Measurements from ENCODE around the gene MRFAP1. TPM values are rescaled to one million over a fixed set of nuclear protein-coding genes. Genes with fewer than 3 reads are reported as not detected.

MRFAP1 gene
- 100 to 1,000 TPM; 138 to 169 (median 138) TPM for total RNA-seq
- total RNA-seq (2013), result 44.8 TPM
- 79.2 to 307 (median 161) reads per million in 29 experiments for total RNA-seq

- Mint-ChIP-seq H3K27ac (peak within 1 kb of the TSS; percentile 98 to 99), H3K36me3 (peaks cover 33% of the 10 kb centered on the region), H3K27me3 (no peaks in the 10 kb centered on the region), H3K9me3 (no peaks in the 10 kb centered on the region), H3K4me3 (peak within 1 kb of the TSS; percentile 99 to 100 (median 99)), H3K4me1 (peaks cover 37 to 50% (median 37%) of the 10 kb centered on the region in 3 donors)
- DNase-seq, result peak; percentile 89 to 98 (median 94)
- Histone ChIP-seq H3K4me3 (ENCODE audit: control insufficient read depth in 1 of 2, extremely low read depth in 1 of 2, low read length in 1 of 2) (peak within 1 kb of the TSS; percentile 70 to 96), H3K36me3 (ENCODE audit: control insufficient read depth in 2 of 2, extremely low read depth in 1 of 2, insufficient read depth in 1 of 2, low read length in 1 of 2) (peaks cover 0 to 22% of the 10 kb centered on the region in 2 donors), H3K27ac (ENCODE audit: low read length) (peak within 1 kb of the TSS; percentile 99), H3K4me1 (ENCODE audit: control insufficient read depth in 1 of 2, extremely low read depth in 1 of 2, insufficient read depth in 2 of 2, low read length in 2 of 2) (peaks cover 12 to 29% of the 10 kb centered on the region in 2 experiments), H3K27me3 (replicated peaks in 1 of 2; ENCODE audit: control insufficient read depth in 2 of 2, extremely low read depth in 1 of 2, insufficient read depth in 2 of 2, low read length in 1 of 2) (no peaks in the 10 kb centered on the region), H3K9me3 (no peaks in the 10 kb centered on the region)
- WGBS (ENCODE audit: insufficient coverage), result under 1% methylated on average over 83 of the region's 90 CpGs
- ChIA-PET CTCF (interaction anchor here in 1 of 2 donors (0.7 to 1.3 kb wide), 3 partner anchors 24 to 69 kb away, joined by 7 to 11 read pairs (median 7); partner anchors contain the start of gene MRFAP1L1), POLR2A (interaction anchor here in 1 of 2 donors (0.6 to 2.0 kb wide), 5 partner anchors 24 to 429 kb away, joined by 3 to 10 read pairs (median 4); a partner anchor contains a TSS)
- peak; percentile 83 to 88 (median 86) for ATAC-seq (replicated peaks in 1 of 4)
Measured at GRCh38 chr4:6640292-6641163, at the start of gene MRFAP1. MRFAP1 (plus strand) TSS chr4:6640685; CDS start chr4:6640863, 178 bp downstream.

GRCh38 chr4:6591313-6591712, 49.2 kb upstream of the MRFAP1 start:
- H3K4me1 Mint-ChIP-seq, result peaks cover 0 to 5% (median 0%) of the 10 kb centered on the region in 3 donors
- WGBS (ENCODE audit: insufficient coverage), result 76% methylated on average over 5 of the region's 9 CpGs
- H3K4me3 Mint-ChIP-seq, result no peak overlapping the region
- Histone ChIP-seq H3K27ac (ENCODE audit: low read length) (no peak overlapping the region), H3K9me3 (no peaks in the 10 kb centered on the region), H3K4me3 (ENCODE audit: control insufficient read depth in 1 of 2, extremely low read depth in 1 of 2, low read length in 1 of 2) (no peak overlapping the region), H3K36me3 (ENCODE audit: control insufficient read depth in 2 of 2, extremely low read depth in 1 of 2, insufficient read depth in 1 of 2, low read length in 1 of 2) (peaks cover 6 to 70% of the 10 kb centered on the region in 2 donors), H3K4me1 (ENCODE audit: control insufficient read depth in 1 of 2, extremely low read depth in 1 of 2, insufficient read depth in 2 of 2, low read length in 2 of 2) (no peaks in the 10 kb centered on the region), H3K27me3 (replicated peaks in 1 of 2; ENCODE audit: control insufficient read depth in 2 of 2, extremely low read depth in 1 of 2, insufficient read depth in 2 of 2, low read length in 1 of 2) (no peaks in the 10 kb centered on the region)
- no peak overlapping the region for H3K27ac Mint-ChIP-seq
- ChIA-PET CTCF (no interaction called here), POLR2A (interaction anchor here in 1 of 2 donors (0.5 kb wide), 1 partner anchor 128 kb away, joined by 12 read pairs; no protein-coding TSS in a partner anchor)
- H3K27me3 Mint-ChIP-seq, result no peaks in the 10 kb centered on the region
- ATAC-seq (replicated peaks in 1 of 4), result no peak
- peaks cover 38% of the 10 kb centered on the region for H3K36me3 Mint-ChIP-seq
- DNase-seq, result no peak
- H3K9me3 Mint-ChIP-seq, result no peaks in the 10 kb centered on the region

GRCh38 chr4:6591781-6592180, 48.7 kb upstream of the MRFAP1 start:
- 88% methylated on average over 6 of the region's 9 CpGs for WGBS (ENCODE audit: insufficient coverage)
- no peak for ATAC-seq (replicated peaks in 1 of 4)
- DNase-seq, result no peak
- Mint-ChIP-seq H3K27ac (no peak overlapping the region), H3K36me3 (peaks cover 36% of the 10 kb centered on the region), H3K9me3 (no peaks in the 10 kb centered on the region), H3K27me3 (no peaks in the 10 kb centered on the region), H3K4me1 (peaks cover 0 to 5% (median 0%) of the 10 kb centered on the region in 3 donors), H3K4me3 (no peak overlapping the region)
- Histone ChIP-seq H3K9me3 (no peaks in the 10 kb centered on the region), H3K27ac (ENCODE audit: low read length) (no peak overlapping the region), H3K4me1 (ENCODE audit: control insufficient read depth in 1 of 2, extremely low read depth in 1 of 2, insufficient read depth in 2 of 2, low read length in 2 of 2) (no peaks in the 10 kb centered on the region), H3K36me3 (ENCODE audit: control insufficient read depth in 2 of 2, extremely low read depth in 1 of 2, insufficient read depth in 1 of 2, low read length in 1 of 2) (peaks cover 6 to 69% of the 10 kb centered on the region in 2 donors), H3K27me3 (replicated peaks in 1 of 2; ENCODE audit: control insufficient read depth in 2 of 2, extremely low read depth in 1 of 2, insufficient read depth in 2 of 2, low read length in 1 of 2) (no peaks in the 10 kb centered on the region), H3K4me3 (ENCODE audit: control insufficient read depth in 1 of 2, extremely low read depth in 1 of 2, low read length in 1 of 2) (no peak overlapping the region)
- POLR2A ChIA-PET, result no interaction called here
- CTCF ChIA-PET, result interaction anchor here in 1 of 2 donors (0.6 kb wide), 1 partner anchor 18 kb away, joined by 3 read pairs; no protein-coding TSS in a partner anchor

- no peaks in the 10 kb centered on the region for H3K9me3 ChIP-seq
- Mint-ChIP-seq H3K4me3 (no peak overlapping the region), H3K27me3 (no peaks in the 10 kb centered on the region), H3K4me1 (peaks cover 0 to 5% (median 0%) of the 10 kb centered on the region in 3 donors), H3K27ac (no peak overlapping the region), H3K36me3 (peaks cover 36% of the 10 kb centered on the region), H3K9me3 (no peaks in the 10 kb centered on the region)
- no peaks in the 10 kb centered on the region for H3K27me3 ChIP-seq (replicated peaks in 1 of 2; ENCODE audit: control insufficient read depth in 2 of 2, extremely low read depth in 1 of 2, insufficient read depth in 2 of 2, low read length in 1 of 2)
- ATAC-seq (replicated peaks in 1 of 4) (no peak), DNase-seq (no peak)
- ChIA-PET POLR2A (no interaction called here), CTCF (no interaction called here)
- WGBS (ENCODE audit: insufficient coverage), result 95% methylated on average over 14 of the region's 16 CpGs
- no peak overlapping the region for H3K27ac ChIP-seq (ENCODE audit: low read length)
- no peak overlapping the region for H3K4me3 ChIP-seq (ENCODE audit: control insufficient read depth in 1 of 2, extremely low read depth in 1 of 2, low read length in 1 of 2)
- H3K36me3 ChIP-seq (ENCODE audit: control insufficient read depth in 2 of 2, extremely low read depth in 1 of 2, insufficient read depth in 1 of 2, low read length in 1 of 2), result peaks cover 10 to 72% of the 10 kb centered on the region in 2 donors
- no peaks in the 10 kb centered on the region for H3K4me1 ChIP-seq (ENCODE audit: control insufficient read depth in 1 of 2, extremely low read depth in 1 of 2, insufficient read depth in 2 of 2, low read length in 2 of 2)
Measured at GRCh38 chr4:6592804-6593563, 47.5 kb upstream of the MRFAP1 start.

GRCh38 chr4:6594341-6594740, 46.1 kb upstream of the MRFAP1 start:
- no peaks in the 10 kb centered on the region for H3K27me3 Mint-ChIP-seq
- H3K27ac Mint-ChIP-seq, result no peak overlapping the region
- H3K9me3 ChIP-seq, result no peaks in the 10 kb centered on the region
- WGBS (ENCODE audit: insufficient coverage), result 93% methylated on average over 11 of the region's 22 CpGs
- peaks cover 12 to 78% of the 10 kb centered on the region in 2 donors for H3K36me3 ChIP-seq (ENCODE audit: control insufficient read depth in 2 of 2, extremely low read depth in 1 of 2, insufficient read depth in 1 of 2, low read length in 1 of 2)
- POLR2A ChIA-PET, result no interaction called here
- no peak overlapping the region for H3K4me3 Mint-ChIP-seq
- CTCF ChIA-PET, result no interaction called here
- H3K36me3 Mint-ChIP-seq, result peaks cover 42% of the 10 kb centered on the region
- no peaks in the 10 kb centered on the region for H3K27me3 ChIP-seq (replicated peaks in 1 of 2; ENCODE audit: control insufficient read depth in 2 of 2, extremely low read depth in 1 of 2, insufficient read depth in 2 of 2, low read length in 1 of 2)
- ATAC-seq (replicated peaks in 1 of 4), result no peak
- H3K27ac ChIP-seq (ENCODE audit: low read length), result no peak overlapping the region
- H3K9me3 Mint-ChIP-seq, result no peaks in the 10 kb centered on the region
- no peaks in the 10 kb centered on the region for H3K4me1 ChIP-seq (ENCODE audit: control insufficient read depth in 1 of 2, extremely low read depth in 1 of 2, insufficient read depth in 2 of 2, low read length in 2 of 2)
- no peak for DNase-seq
- no peak overlapping the region for H3K4me3 ChIP-seq (ENCODE audit: control insufficient read depth in 1 of 2, extremely low read depth in 1 of 2, low read length in 1 of 2)
- H3K4me1 Mint-ChIP-seq, result peaks cover 0 to 5% (median 0%) of the 10 kb centered on the region in 3 donors

- H3K4me3 Mint-ChIP-seq, result no peak overlapping the region
- no peaks in the 10 kb centered on the region for H3K9me3 Mint-ChIP-seq
- H3K36me3 Mint-ChIP-seq, result peaks cover 46% of the 10 kb centered on the region
- no peaks in the 10 kb centered on the region for H3K9me3 ChIP-seq
- no peak overlapping the region for H3K27ac Mint-ChIP-seq
- no peak for DNase-seq
- ChIA-PET POLR2A (no interaction called here), CTCF (no interaction called here)
- H3K4me3 ChIP-seq (ENCODE audit: control insufficient read depth in 1 of 2, extremely low read depth in 1 of 2, low read length in 1 of 2), result no peak overlapping the region
- ATAC-seq (replicated peaks in 1 of 4), result peak in 1 of 4 experiments; percentile 20
- H3K4me1 ChIP-seq (ENCODE audit: control insufficient read depth in 1 of 2, extremely low read depth in 1 of 2, insufficient read depth in 2 of 2, low read length in 2 of 2), result no peaks in the 10 kb centered on the region
- H3K27me3 Mint-ChIP-seq, result no peaks in the 10 kb centered on the region
- peaks cover 0 to 5% (median 0%) of the 10 kb centered on the region in 3 donors for H3K4me1 Mint-ChIP-seq
- 95% methylated on average over 6 of the region's 7 CpGs for WGBS (ENCODE audit: insufficient coverage)
- no peak overlapping the region for H3K27ac ChIP-seq (ENCODE audit: low read length)
- H3K27me3 ChIP-seq (replicated peaks in 1 of 2; ENCODE audit: control insufficient read depth in 2 of 2, extremely low read depth in 1 of 2, insufficient read depth in 2 of 2, low read length in 1 of 2), result no peaks in the 10 kb centered on the region
- H3K36me3 ChIP-seq (ENCODE audit: control insufficient read depth in 2 of 2, extremely low read depth in 1 of 2, insufficient read depth in 1 of 2, low read length in 1 of 2), result peaks cover 12 to 79% of the 10 kb centered on the region in 2 donors
Measured at GRCh38 chr4:6594826-6595355, 45.6 kb upstream of the MRFAP1 start.
